OCI-LY7 (cell line): ENCODE measurements around the gene MIEF2.

Experiments used
- CTCF ChIP-seq: fragments of 200-600 bp; sonication (generic); conservative IDR thresholded peaks from 2 replicates; pipeline ENCODE4 v1.5.1; 2014; ENCODE audit warnings: mild to moderate bottlenecking, antibody characterized with exemption, low read length, moderate library complexity, mixed read lengths
- EZH2phosphoT487 ChIP-seq: fragments of 200-600 bp; sonication (generic); IDR thresholded peaks from 2 replicates; pipeline ENCODE4 v1.6.1; 2018; ENCODE audit warnings: low read depth, borderline replicate concordance, mild to moderate bottlenecking, mixed run types, antibody characterized with exemption, low read length, moderate library complexity, mixed read lengths

- TF ChIP-seq CTCF (no peak), EZH2phosphoT487 (no peak)
Observed at GRCh38 chr17:18256351-18256750, 4.1 kb upstream of the MIEF2 start.
